HG03354 (cell line): ENCODE measurements around the gene ANKRD10.
"Not testable (repeated sequence)": the region's sequence is repeated elsewhere in the genome, so short reads cannot be mapped to it uniquely, and the experiment has no call there.

Source experiments
- ATAC-seq: cut with Tn5 transposase; IDR thresholded peaks from one replicate; pipeline ENCODE4 v1.9.1; 2021; ENCODE audit warnings: mild to moderate bottlenecking; ENCODE audit not compliant: unreplicated experiment, poor library complexity, severe bottlenecking

ANKRD10 gene

GRCh38 chr13:110915057-110915873 lies at the start of gene ANKRD10:
TSS of gene ANKRD10 (minus strand) at chr13:110915069. CDS start at chr13:110914934, 135 bp downstream.
- peak; percentile 78 for ATAC-seq

- no peak for ATAC-seq
These were observed 49.6 kb upstream of the ANKRD10 start for GRCh38 chr13:110964229-110965037.

GRCh38 chr13:110963554-110963970 lies 48.7 kb upstream of the ANKRD10 start:
- ATAC-seq, result no peak

GRCh38 chr13:110961959-110962358 lies 47.1 kb upstream of the ANKRD10 start:
- no peak for ATAC-seq

- ATAC-seq, result no peak
These were observed 45.3 kb upstream of the ANKRD10 start for GRCh38 chr13:110960204-110960603.

- ATAC-seq, result no peak
These were observed 43.1 kb upstream of the ANKRD10 start for GRCh38 chr13:110957931-110958330.

- no peak for ATAC-seq
These were observed 42.5 kb upstream of the ANKRD10 start for GRCh38 chr13:110957181-110957884.

- not testable (repeated sequence) for ATAC-seq
These were observed 41.3 kb upstream of the ANKRD10 start for GRCh38 chr13:110956216-110956615.

- not testable (repeated sequence) for ATAC-seq
These were observed 40.7 kb upstream of the ANKRD10 start for GRCh38 chr13:110955608-110956007.

- peak; percentile 82 for ATAC-seq
These were observed 40.2 kb upstream of the ANKRD10 start for GRCh38 chr13:110955072-110955503.

GRCh38 chr13:110954533-110954920 lies 39.7 kb upstream of the ANKRD10 start:
- ATAC-seq, result not testable (repeated sequence)

GRCh38 chr13:110953833-110954532 lies 39.1 kb upstream of the ANKRD10 start:
- ATAC-seq, result no peak

GRCh38 chr13:110953416-110953815 lies 38.5 kb upstream of the ANKRD10 start:
- no peak for ATAC-seq

GRCh38 chr13:110952135-110952534 lies 37.3 kb upstream of the ANKRD10 start:
- ATAC-seq, result not testable (repeated sequence)

- no peak for ATAC-seq
These were observed 36.1 kb upstream of the ANKRD10 start for GRCh38 chr13:110950819-110951570.

GRCh38 chr13:110950356-110950755 lies 35.5 kb upstream of the ANKRD10 start:
- no peak for ATAC-seq

- ATAC-seq, result no peak
These were observed 34.8 kb upstream of the ANKRD10 start for GRCh38 chr13:110949628-110950027.

- ATAC-seq, result no peak
These were observed 34.2 kb upstream of the ANKRD10 start for GRCh38 chr13:110949116-110949515.

GRCh38 chr13:110947338-110947737 lies 32.5 kb upstream of the ANKRD10 start:
- ATAC-seq, result not testable (repeated sequence)
